GM12873 (cell line): ENCODE measurements around the gene SPTA1.

Experiments
- CTCF ChIP-seq: IDR thresholded peaks from 2 replicates; pipeline ENCODE4 v1.5.1; 2012; ENCODE audit warnings: low read depth, mild to moderate bottlenecking, moderate library complexity, low read length, control low read depth; ENCODE audit not compliant: insufficient read depth; ENCODE audit errors: missing control alignments

Gene SPTA1

GRCh38 chr1:158700552-158700951 lies 14.0 kb upstream of the SPTA1 start, which contains the start of gene OR6K2:
TSS of gene OR6K2 (minus strand) at chr1:158700652. CDS start at chr1:158700652, 0 bp downstream.
- TF ChIP-seq CTCF, result no peak

- TF ChIP-seq CTCF, result no peak
Observed at GRCh38 chr1:158694596-158694995, 8.1 kb upstream of the SPTA1 start.

GRCh38 chr1:158692356-158692755 lies 5.8 kb upstream of the SPTA1 start:
- TF ChIP-seq CTCF, result no peak

GRCh38 chr1:158691907-158692306 lies 5.4 kb upstream of the SPTA1 start:
- TF ChIP-seq CTCF, result no peak

- TF ChIP-seq CTCF, result no peak
Observed at GRCh38 chr1:158689875-158690274, 3.4 kb upstream of the SPTA1 start.

- TF ChIP-seq CTCF, result no peak
Observed at GRCh38 chr1:158689110-158689509, 2.6 kb upstream of the SPTA1 start.

GRCh38 chr1:158687037-158687436 lies 522 bp upstream of the SPTA1 start:
- no peak for TF ChIP-seq CTCF
